Right lobe of liver (tissue), 6 donors: ENCODE results near the gene YRDC. TPM values are rescaled to one million over a fixed set of nuclear protein-coding genes. Genes with fewer than 3 reads are reported as not detected.

Source experiments
- ATAC-seq, 4 donors: fragments of 200-7000 bp; cut with Tn5 transposase; one replicate each; pipeline ENCODE4 v1.9.1; 2020; ENCODE audit warnings: mild to moderate bottlenecking in 4 of 4, moderate library complexity in 4 of 4
- DNase-seq, 3 donors: peaks; one replicate each; pipeline ENCODE4 v3.0.0-alpha.2; 2020
- H3K27ac ChIP-seq, 3 donors: fragments of 200-600 bp; one replicate each; pipeline ENCODE4 v1.8.0; 2022
- H3K27me3 ChIP-seq, 2 donors: fragments of 200-600 bp; one replicate each; pipeline ENCODE4 v1.8.0; 2022
- H3K36me3 ChIP-seq, 4 donors: fragments of 200-600 bp; sonication (generic) in 1 of 4; one replicate each; pipeline versions ENCODE4 v1.5.1 to v1.8.0; 2017 to 2022; ENCODE audit warnings: control low read depth in 1 of 4
- H3K4me1 ChIP-seq, 4 donors: fragments of 200-600 bp; sonication (generic) in 1 of 4; one replicate each; pipeline versions ENCODE4 v1.5.1 to v1.8.0; 2017 to 2022; ENCODE audit warnings: control low read depth in 1 of 4
- H3K4me3 ChIP-seq, 3 donors: fragments of 200-600 bp; one replicate each; pipeline ENCODE4 v1.8.0; 2022
- H3K9me3 ChIP-seq, 4 donors: fragments of 200-600 bp; sonication (generic) in 1 of 4; one replicate each; pipeline versions ENCODE4 v1.5.1 to v1.8.0; 2017 to 2022; ENCODE audit warnings: control low read depth in 1 of 4
- POLR2A ChIP-seq: fragments of 450-650 bp; IDR thresholded peaks from one replicate; pipeline ENCODE4 v1.6.1; 2017; ENCODE audit warnings: antibody characterized with exemption, mild to moderate bottlenecking
- WGBS: methylation state at CpG from one replicate; pipeline ENCODE4 v1.1.6; 2018; ENCODE audit warnings: low coverage, low lambda C conversion rate; ENCODE audit not compliant: insufficient coverage; ENCODE audit errors: missing lambda C conversion rate; 5-methylcytosine and 5-hydroxymethylcytosine counted together
- intact Hi-C, 2 donors: fragments of 100-400 bp; cut with DNase I; formaldehyde crosslinking; loops; one replicate each; pipeline versions ENCODE4 v1.11.2 to v1.14.1; 2022
- total RNA-seq, 6 experiments: library from RNA; depleted of rRNA in 2 of 6; stranded (reverse); fragments of >200 nt in 2 of 6; fragmentation: NEBNext Ultra II Directional in 3 of 6; extraction: Animal tissue kit (Norgen Biotek cat#: 25700) in 3 of 6; gene quantifications; one replicate each; pipeline versions ENCODE4 v1.1.0 to v1.2.4, GENCODE V29; 2016 to 2023
- TF ChIP-seq, protein P1 (sequence below), 4 donors: fragments of 200-600 bp in 3 of 4; fragments of 450-650 bp in 1 of 4; IDR thresholded peaks; one replicate each; pipeline versions ENCODE4 v1.5.1 to v1.8.0; 2016 to 2022; ENCODE audit warnings: antibody characterized with exemption in 4 of 4, mild to moderate bottlenecking in 2 of 4
- donor health status: DM: no; HTN: yes; CAD: no.
- donor health status: DM: no; HTN: no; CAD: no.
- donor health status: DM: no; HTN: no; CAD: no.
- donor health status: DM: no; HTN: yes; CAD: no.
- donor health status: DM: no; HTN: yes; CAD: no.

YRDC gene
- total RNA-seq, 6 experiments from 2014 or later = 4.4 to 18.3 (median 6.4) TPM

DNA sequence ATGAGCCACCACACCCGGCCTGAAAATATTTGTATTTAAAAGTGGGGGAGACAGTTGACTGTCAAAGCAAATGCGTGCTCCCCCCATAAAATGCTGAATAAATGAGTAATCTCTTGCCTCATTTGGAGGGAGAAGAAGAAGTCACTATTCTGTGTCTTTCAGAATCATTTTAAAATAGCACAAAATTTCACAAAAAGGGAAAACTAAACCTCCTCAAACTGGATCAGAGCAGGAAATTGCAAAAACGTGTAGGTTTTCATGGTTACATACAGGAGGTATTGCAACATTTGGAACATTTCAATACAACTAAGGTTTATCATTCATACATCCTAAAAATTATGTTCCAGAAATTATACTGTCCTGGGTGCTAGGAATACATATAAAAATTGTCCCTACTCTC is 37.8 kb upstream of the YRDC start:
- Histone ChIP-seq H3K36me3 (no peaks in the 10 kb centered on the region), H3K4me3 (no peak overlapping the region), H3K27ac (no peak overlapping the region), H3K9me3 (no peaks in the 10 kb centered on the region), H3K4me1 (peaks cover 0 to 20% (median 7%) of the 10 kb centered on the region in 4 donors), H3K27me3 (no peaks in the 10 kb centered on the region)
- DNase-seq = no peak
- intact Hi-C loops = no loop called here
- no peak for ATAC-seq
- 57% methylated on average over 3 of the region's 3 CpGs for WGBS
- TF ChIP-seq POLR2A = no peak
- TF ChIP-seq, protein P1, sequence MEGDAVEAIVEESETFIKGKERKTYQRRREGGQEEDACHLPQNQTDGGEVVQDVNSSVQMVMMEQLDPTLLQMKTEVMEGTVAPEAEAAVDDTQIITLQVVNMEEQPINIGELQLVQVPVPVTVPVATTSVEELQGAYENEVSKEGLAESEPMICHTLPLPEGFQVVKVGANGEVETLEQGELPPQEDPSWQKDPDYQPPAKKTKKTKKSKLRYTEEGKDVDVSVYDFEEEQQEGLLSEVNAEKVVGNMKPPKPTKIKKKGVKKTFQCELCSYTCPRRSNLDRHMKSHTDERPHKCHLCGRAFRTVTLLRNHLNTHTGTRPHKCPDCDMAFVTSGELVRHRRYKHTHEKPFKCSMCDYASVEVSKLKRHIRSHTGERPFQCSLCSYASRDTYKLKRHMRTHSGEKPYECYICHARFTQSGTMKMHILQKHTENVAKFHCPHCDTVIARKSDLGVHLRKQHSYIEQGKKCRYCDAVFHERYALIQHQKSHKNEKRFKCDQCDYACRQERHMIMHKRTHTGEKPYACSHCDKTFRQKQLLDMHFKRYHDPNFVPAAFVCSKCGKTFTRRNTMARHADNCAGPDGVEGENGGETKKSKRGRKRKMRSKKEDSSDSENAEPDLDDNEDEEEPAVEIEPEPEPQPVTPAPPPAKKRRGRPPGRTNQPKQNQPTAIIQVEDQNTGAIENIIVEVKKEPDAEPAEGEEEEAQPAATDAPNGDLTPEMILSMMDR (IDR thresholded peaks at IDR 0.05) = no peak

DNA sequence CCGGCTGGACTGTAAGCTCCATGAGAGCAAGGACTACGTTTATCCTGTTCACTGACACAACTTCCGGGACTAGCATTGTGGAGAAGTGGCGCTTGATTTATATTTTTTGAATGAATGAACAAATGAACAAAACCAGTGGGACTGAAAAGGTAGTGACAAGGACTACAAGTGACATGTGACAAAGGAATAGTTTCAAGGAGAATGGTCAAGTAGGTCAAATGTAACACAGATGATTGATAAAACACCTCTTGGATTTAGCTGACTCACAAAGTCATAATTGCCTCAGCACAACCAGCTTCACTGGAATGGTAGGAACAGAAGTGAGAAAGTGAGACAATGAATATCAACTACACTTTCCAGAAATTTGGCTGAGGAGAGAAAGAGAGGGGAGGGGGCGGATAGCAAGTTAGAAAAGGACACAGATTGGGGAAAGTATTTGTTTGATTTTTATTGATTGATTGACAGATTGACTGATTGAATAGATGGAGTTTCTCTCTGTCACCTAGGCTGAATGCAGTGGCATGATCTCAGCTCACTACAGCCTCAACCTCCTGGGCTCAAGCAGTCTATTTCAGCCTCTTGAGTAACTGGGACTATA is 37.1 kb upstream of the YRDC start:
- no peak for ATAC-seq
- Histone ChIP-seq H3K27me3 (no peaks in the 10 kb centered on the region), H3K27ac (no peak overlapping the region), H3K9me3 (no peaks in the 10 kb centered on the region), H3K4me3 (no peak overlapping the region), H3K4me1 (peaks cover 0 to 16% (median 7%) of the 10 kb centered on the region in 4 donors), H3K36me3 (peaks cover 0 to 2% (median 0%) of the 10 kb centered on the region in 4 donors)
- TF ChIP-seq, protein P1 (IDR thresholded peaks at IDR 0.05) = no peak
- TF ChIP-seq POLR2A = no peak
- no peak for DNase-seq
- intact Hi-C loops = no loop called here
- 52% methylated on average over 5 of the region's 5 CpGs for WGBS

DNA sequence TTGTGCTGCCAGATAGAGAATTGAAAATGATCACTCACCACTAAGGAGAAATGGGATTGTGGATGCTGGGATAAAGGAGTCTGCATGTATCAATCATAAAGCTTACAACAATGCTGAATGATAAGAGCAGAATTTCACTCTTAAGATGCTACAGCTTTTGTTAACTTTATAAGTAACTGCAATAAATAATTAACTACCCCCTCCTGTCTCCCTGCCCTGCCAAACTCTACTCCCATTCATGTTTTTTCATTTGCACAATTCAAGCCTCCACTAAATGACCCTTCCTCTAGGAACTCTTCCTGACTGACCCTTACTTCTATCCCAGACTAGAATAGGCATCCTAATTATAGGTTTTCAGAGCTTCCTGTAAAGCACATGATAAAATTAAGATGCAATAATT is 36.5 kb upstream of the YRDC start:
- Histone ChIP-seq H3K27ac (no peak overlapping the region), H3K36me3 (peaks cover 0 to 8% (median 2%) of the 10 kb centered on the region in 4 donors), H3K27me3 (no peaks in the 10 kb centered on the region), H3K9me3 (no peaks in the 10 kb centered on the region), H3K4me1 (peaks cover 0 to 16% (median 7%) of the 10 kb centered on the region in 4 donors), H3K4me3 (no peak overlapping the region)
- TF ChIP-seq POLR2A = no peak
- TF ChIP-seq, protein P1 (IDR thresholded peaks at IDR 0.05) = no peak
- peak in 2 of 4 donors; percentile 40 to 43 for ATAC-seq
- intact Hi-C loops = no loop called here
- DNase-seq = no peak

DNA sequence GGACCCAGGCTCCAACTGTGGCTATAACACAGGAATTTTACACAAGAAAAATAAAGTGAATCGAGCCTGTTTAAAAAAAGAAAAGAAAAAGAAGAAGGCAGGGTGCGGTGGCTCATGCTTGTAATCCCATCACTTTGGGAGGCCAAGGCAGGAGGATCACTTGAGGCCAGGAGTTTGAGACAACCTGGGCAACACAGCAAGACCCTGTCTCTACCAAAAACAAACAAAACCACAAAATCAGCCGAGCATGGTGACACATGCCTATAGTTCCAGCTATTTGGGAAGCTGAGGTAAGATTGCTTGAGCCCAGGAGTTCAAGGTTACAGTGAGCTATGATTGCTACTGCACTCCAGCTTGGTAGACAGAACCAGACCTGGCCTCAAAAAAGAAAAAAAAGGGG is 33.6 kb upstream of the YRDC start:
- H3K4me1 ChIP-seq = peaks cover 0 to 16% (median 7%) of the 10 kb centered on the region in 4 donors
- H3K4me3 ChIP-seq = no peak overlapping the region
- H3K27me3 ChIP-seq = no peaks in the 10 kb centered on the region
- intact Hi-C loops = no loop called here
- H3K27ac ChIP-seq = no peak overlapping the region
- H3K9me3 ChIP-seq = no peaks in the 10 kb centered on the region
- TF ChIP-seq, protein P1 (IDR thresholded peaks at IDR 0.05) = no peak
- no peak for TF ChIP-seq POLR2A
- ATAC-seq (no peak), DNase-seq (no peak)
- peaks cover 0 to 34% (median 9%) of the 10 kb centered on the region in 4 donors for H3K36me3 ChIP-seq
- 83% methylated on average over 3 of the region's 3 CpGs for WGBS

DNA sequence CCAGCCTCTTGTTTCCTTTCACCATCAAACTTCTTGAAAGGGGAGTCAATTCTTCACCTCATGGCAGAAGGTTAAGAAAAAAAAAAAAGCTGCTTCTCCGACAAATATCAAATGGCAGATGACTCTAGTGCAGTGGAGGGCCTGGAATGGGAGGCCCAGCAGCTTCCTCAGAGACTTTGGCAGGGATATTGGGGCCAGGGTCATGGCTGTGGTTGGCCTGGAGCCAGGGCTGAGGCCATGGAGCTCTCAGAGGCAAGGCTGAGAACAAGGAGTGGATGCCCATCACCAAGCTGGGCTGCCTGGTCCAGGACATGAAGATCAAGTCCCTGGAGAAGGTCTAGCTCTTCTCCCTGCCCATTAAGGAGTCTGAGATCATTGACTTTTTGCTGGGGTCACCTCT is 32.7 kb upstream of the YRDC start:
- Histone ChIP-seq H3K9me3 (no peaks in the 10 kb centered on the region), H3K27ac (no peak overlapping the region), H3K27me3 (no peaks in the 10 kb centered on the region), H3K4me3 (no peak overlapping the region), H3K36me3 (peaks cover 0 to 34% (median 12%) of the 10 kb centered on the region in 4 donors), H3K4me1 (peaks cover 0 to 16% (median 7%) of the 10 kb centered on the region in 4 donors)
- no peak for TF ChIP-seq POLR2A
- TF ChIP-seq, protein P1 (IDR thresholded peaks at IDR 0.05) = no peak
- WGBS = 73% methylated on average over 1 of the region's 1 CpG
- intact Hi-C loops = no loop called here
- ATAC-seq (no peak), DNase-seq (no peak)
